Breast epithelium (tissue), 4 donors: ENCODE data around the gene ST7. TPM values are rescaled to one million over a fixed set of nuclear protein-coding genes. Genes with fewer than 3 reads are reported as not detected.
A peak's percentile ranks its signal among the peaks of the same experiment; 100 is the strongest.
"Not testable (repeated sequence)": the region's sequence is repeated elsewhere in the genome, so short reads cannot be mapped to it uniquely, and the experiment has no call there.

Experiments used
- DNase-seq, 2 donors: peaks; one replicate each; pipeline ENCODE4 v3.0.0-alpha.2; 2019; ENCODE audit warnings: low spot score in 2 of 2
- H3K27ac ChIP-seq, 2 donors: fragments of 200-600 bp; sonication (generic) in 1 of 2; one replicate each; pipeline ENCODE4 v1.5.1; 2016 to 2019; ENCODE audit warnings: mild to moderate bottlenecking in 1 of 2
- H3K27me3 ChIP-seq, 2 donors: fragments of 200-600 bp; sonication (generic) in 1 of 2; one replicate each; pipeline versions ENCODE4 v1.5.1 to v1.6.0; 2017 to 2019; ENCODE audit warnings: control low read depth in 1 of 2, mild to moderate bottlenecking in 1 of 2
- H3K36me3 ChIP-seq: fragments of 200-600 bp; one replicate; pipeline ENCODE4 v1.5.1; 2019
- H3K4me1 ChIP-seq, 2 donors: fragments of 200-600 bp; sonication (generic); one replicate each; pipeline ENCODE4 v1.5.1; 2016 to 2019; ENCODE audit warnings: control low read depth in 1 of 2
- H3K4me3 ChIP-seq, 3 donors: fragments of 200-600 bp; sonication (generic); 1 replicate in 2 of 3; 2 replicates in 1 of 3; pipeline ENCODE4 v1.5.1; 2016 to 2019; ENCODE audit warnings: mild to moderate bottlenecking in 3 of 3, moderate library complexity in 2 of 3
- H3K9me3 ChIP-seq, 2 donors: fragments of 200-600 bp; sonication (generic) in 1 of 2; one replicate each; pipeline ENCODE4 v1.5.1; 2016 to 2019; ENCODE audit warnings: control low read depth in 1 of 2
- POLR2A ChIP-seq: fragments of 450-650 bp; IDR thresholded peaks from one replicate; pipeline ENCODE4 v1.6.1; 2016; ENCODE audit warnings: antibody characterized with exemption, mild to moderate bottlenecking, moderate library complexity
- POLR2AphosphoS5 ChIP-seq, 3 donors: sonication (generic); formaldehyde crosslinking; IDR thresholded peaks; one replicate each; pipeline ENCODE4 v1.6.1; 2017; ENCODE audit warnings: antibody characterized with exemption in 3 of 3
- intact Hi-C: fragments of 100-400 bp; cut with DNase I; formaldehyde crosslinking; loops from one replicate; pipeline ENCODE4 v1.15.1; 2023; ENCODE audit warnings: low total_unique reads
- total RNA-seq, 3 donors: library from RNA; depleted of rRNA; stranded (reverse); fragments of >200 nt; gene quantifications; one replicate each; pipeline ENCODE4 v1.1.0, GENCODE V29; 2016
- TF ChIP-seq, protein P1 (sequence below), 3 donors: fragments of 450-650 bp; IDR thresholded peaks; one replicate each; pipeline ENCODE4 v1.5.1; 2016 to 2017; ENCODE audit warnings: antibody characterized with exemption in 3 of 3, mild to moderate bottlenecking in 3 of 3, moderate library complexity in 3 of 3

The ST7 gene
- total RNA-seq, 3 donors from 2014 or later: 24.3 to 41.4 (median 27.5) TPM

DNA sequence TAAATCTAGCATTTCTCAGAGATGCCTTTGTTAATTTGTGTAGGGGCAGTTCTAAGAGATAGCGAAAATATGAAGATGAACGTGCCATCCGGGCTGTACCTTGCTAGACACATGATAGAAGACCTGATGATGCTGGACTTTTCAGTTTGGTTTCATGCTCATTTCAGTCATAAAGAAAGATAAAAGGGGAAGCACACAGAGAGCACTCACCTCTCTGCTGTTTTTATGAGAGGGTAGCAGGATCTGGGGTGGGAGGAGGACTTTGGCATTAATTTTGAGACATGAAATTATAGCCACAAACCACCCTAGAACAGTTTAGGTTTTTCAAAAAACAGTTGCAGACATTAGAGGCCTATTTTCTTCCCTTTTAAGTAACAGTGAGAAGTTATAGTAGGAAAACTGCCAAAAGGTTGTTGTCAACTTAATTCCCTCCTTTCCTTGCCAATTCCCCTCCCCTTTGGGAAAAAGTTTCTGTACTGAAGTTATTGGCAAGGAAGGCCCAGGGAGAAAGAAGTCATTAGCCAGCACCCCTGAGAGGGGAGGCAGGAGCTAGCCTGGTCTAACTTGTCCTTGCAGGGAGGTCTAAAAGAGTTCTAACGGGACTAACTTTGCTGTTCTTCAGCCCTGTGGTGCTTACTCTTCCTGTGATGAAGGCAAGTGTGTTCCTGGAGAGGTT, 2.6 kb downstream of the ST7 start:
- no peaks in the 10 kb centered on the region for H3K9me3 ChIP-seq
- intact Hi-C loops: no loop called here
- no peak for TF ChIP-seq POLR2A
- TF ChIP-seq, protein P1, sequence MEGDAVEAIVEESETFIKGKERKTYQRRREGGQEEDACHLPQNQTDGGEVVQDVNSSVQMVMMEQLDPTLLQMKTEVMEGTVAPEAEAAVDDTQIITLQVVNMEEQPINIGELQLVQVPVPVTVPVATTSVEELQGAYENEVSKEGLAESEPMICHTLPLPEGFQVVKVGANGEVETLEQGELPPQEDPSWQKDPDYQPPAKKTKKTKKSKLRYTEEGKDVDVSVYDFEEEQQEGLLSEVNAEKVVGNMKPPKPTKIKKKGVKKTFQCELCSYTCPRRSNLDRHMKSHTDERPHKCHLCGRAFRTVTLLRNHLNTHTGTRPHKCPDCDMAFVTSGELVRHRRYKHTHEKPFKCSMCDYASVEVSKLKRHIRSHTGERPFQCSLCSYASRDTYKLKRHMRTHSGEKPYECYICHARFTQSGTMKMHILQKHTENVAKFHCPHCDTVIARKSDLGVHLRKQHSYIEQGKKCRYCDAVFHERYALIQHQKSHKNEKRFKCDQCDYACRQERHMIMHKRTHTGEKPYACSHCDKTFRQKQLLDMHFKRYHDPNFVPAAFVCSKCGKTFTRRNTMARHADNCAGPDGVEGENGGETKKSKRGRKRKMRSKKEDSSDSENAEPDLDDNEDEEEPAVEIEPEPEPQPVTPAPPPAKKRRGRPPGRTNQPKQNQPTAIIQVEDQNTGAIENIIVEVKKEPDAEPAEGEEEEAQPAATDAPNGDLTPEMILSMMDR (IDR thresholded peaks at IDR 0.05): no peak
- TF ChIP-seq POLR2AphosphoS5 (IDR thresholded peaks at IDR 0.05): no peak
- no peaks in the 10 kb centered on the region for H3K4me1 ChIP-seq
- peak overlapping the region in 1 of 3 donors; percentile 4 for H3K4me3 ChIP-seq
- DNase-seq: no peak
- H3K27ac ChIP-seq: peak overlapping the region; percentile 98 to 100
- H3K36me3 ChIP-seq: no peaks in the 10 kb centered on the region
- H3K27me3 ChIP-seq: no peaks in the 10 kb centered on the region

DNA sequence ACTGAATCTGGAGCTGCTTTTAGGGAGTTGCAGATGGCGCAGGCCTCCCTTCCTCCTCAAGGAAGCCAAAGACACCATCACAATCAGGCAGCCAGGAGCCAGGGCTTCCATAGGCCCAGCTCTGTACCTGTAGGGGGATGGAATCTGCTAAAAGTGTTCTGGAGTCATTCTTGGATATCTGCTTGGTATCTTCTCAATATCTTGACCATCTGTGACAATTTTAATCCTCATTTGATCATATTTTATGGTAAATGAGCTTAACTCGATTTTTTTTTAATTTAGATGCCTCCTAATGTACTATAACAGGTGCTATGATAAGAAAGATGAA, 3.1 kb downstream of the ST7 start:
- intact Hi-C loops: no loop called here
- Histone ChIP-seq H3K4me3 (peak overlapping the region in 1 of 3 donors; percentile 4), H3K9me3 (no peaks in the 10 kb centered on the region), H3K27ac (peak overlapping the region; percentile 98 to 100), H3K4me1 (no peaks in the 10 kb centered on the region), H3K27me3 (no peaks in the 10 kb centered on the region), H3K36me3 (no peaks in the 10 kb centered on the region)
- no peak for DNase-seq
- no peak for TF ChIP-seq POLR2A
- no peak for TF ChIP-seq POLR2AphosphoS5 (IDR thresholded peaks at IDR 0.05)
- TF ChIP-seq, protein P1 (IDR thresholded peaks at IDR 0.05): no peak

DNA sequence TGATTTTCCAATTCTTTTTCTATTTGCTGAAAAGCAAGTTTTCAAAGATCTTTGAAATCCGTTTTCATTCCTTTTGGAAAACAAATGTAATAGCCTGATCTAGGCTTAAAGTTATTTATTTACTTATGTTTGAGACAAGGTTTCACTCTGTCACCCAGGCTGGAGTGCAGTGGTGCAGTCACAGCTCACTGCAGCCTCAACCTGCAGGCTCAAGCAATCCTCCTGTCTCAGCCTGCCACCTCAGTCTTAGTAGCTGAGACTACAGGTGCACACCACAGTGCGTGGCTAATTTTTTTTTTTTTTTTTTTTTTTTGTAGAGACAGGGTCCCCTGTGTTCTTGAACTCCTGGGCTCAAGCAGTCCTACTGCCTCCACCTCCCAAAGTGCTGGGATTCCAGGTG, 4.6 kb downstream of the ST7 start:
- no peaks in the 10 kb centered on the region for H3K27me3 ChIP-seq
- no peaks in the 10 kb centered on the region for H3K4me1 ChIP-seq
- intact Hi-C loops: no loop called here
- no peak overlapping the region for H3K4me3 ChIP-seq
- DNase-seq: no peak
- no peaks in the 10 kb centered on the region for H3K9me3 ChIP-seq
- TF ChIP-seq, protein P1 (IDR thresholded peaks at IDR 0.05): no peak
- TF ChIP-seq POLR2A (no peak), POLR2AphosphoS5 (IDR thresholded peaks at IDR 0.05) (no peak)
- no peak overlapping the region for H3K27ac ChIP-seq
- no peaks in the 10 kb centered on the region for H3K36me3 ChIP-seq

DNA sequence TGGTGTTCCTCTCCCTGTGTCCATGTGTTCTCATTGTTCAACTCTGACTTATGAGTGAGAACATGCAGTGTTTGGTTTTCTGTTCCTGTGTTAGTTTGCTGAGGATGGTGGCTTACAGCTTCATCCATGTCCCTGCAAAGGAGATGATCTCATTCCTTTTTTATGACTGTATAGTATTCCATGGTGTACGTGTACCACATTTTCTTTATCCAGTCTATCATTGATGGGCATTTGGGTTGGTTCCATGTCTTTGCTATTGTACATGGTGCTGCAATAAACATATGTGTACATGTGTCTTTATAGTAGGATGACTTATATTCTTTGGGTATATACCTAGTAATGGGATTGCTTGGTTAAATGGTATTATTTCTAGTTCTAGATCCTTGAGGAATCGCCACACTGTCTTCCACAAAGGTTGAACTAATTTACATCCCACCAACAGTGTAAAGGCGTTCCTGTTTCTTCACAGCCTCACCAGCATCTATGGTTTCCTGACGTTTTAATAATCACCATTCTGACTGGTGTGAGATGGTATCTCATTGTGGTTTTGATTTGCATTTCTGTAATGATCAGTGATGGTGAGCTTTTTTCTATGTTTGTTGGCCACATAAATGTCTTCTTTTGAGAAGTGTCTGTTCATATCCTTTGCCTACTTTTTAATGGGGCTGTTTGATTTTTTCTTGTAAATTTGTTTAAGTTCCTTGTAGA, 8.8 kb downstream of the ST7 start:
- H3K4me3 ChIP-seq, DNase-seq, H3K4me1 ChIP-seq, intact Hi-C loops, H3K36me3 ChIP-seq, H3K9me3 ChIP-seq, H3K27ac ChIP-seq, H3K27me3 ChIP-seq: not testable (repeated sequence)

DNA sequence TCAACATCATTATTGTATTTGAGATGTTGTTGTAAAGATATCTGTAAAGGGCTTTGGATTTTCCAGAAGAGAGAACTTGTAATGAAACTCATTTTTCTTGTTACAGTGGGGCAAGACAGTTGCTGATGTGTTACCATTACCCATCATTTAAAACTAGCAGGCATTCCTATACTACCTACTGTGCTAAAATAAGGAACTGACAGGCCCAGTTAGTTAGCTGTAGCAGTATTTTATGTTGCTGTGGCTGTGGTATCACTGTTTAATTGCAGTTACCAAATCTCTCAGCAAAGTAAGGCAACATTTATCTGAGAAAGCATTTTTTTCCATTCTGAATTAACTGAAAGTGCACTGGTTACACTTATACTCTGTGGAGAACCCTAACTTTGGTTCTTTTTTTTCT, 9.9 kb downstream of the ST7 start:
- Histone ChIP-seq H3K4me3 (no peak overlapping the region), H3K27ac (no peak overlapping the region), H3K36me3 (no peaks in the 10 kb centered on the region), H3K27me3 (no peaks in the 10 kb centered on the region), H3K9me3 (no peaks in the 10 kb centered on the region), H3K4me1 (no peaks in the 10 kb centered on the region)
- TF ChIP-seq POLR2AphosphoS5 (IDR thresholded peaks at IDR 0.05) (no peak), POLR2A (no peak)
- TF ChIP-seq, protein P1 (IDR thresholded peaks at IDR 0.05): no peak
- no peak for DNase-seq
- intact Hi-C loops: no loop called here
